ENCODE data around the gene SMPDL3B.

SMPDL3B gene

DNA sequence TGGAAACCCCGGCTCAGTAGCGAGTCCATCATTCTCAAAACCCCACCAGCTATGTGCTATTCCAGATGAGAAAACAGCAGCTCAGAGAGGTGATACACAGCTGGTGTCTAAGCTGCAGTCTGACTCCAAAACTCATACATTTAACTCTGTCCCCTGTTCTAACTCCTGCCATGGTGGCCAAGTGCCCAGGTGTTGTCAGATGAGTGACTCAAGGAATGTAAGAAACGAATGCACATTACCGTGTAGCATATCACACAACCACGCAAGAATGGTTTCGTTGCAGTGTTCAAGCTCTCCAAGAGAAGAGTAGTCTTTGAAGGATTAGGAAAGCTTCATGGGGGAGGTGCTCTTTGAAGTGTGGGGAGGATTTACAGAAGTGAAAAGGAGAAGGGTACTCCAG is 20.3 kb downstream of the SMPDL3B start:
- ATAC-seq (no peak), DNase-seq (no peak)
- H3K4me3 Mint-ChIP-seq = no peak overlapping the region
- H3K4me1 Mint-ChIP-seq = peaks cover 8% of the 10 kb centered on the region
- no peaks in the 10 kb centered on the region for H3K36me3 Mint-ChIP-seq (ENCODE audit: low read depth)
- H3K9me3 Mint-ChIP-seq = no peaks in the 10 kb centered on the region
- H3K27me3 Mint-ChIP-seq = no peaks in the 10 kb centered on the region
- H3K27ac Mint-ChIP-seq = no peak overlapping the region

DNA sequence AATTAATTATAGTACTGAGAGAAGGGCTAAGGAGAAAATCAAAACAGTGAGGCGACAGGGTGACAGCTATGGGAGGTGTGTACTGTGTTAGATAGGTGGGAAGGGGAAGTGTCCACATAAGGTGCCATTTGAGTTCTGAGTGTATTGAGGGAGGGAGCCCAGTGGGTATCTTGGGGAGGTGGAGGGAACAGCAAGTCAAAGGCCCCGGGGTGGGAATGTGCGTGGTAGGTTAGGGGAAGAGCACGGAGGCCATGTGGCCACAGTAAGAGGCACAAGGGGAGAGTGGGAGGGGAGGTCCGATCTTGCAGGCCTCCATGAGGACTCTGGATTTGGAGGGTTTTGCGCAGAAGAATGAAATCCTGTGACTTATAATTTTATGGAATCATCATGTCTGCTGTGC is 22.0 kb downstream of the SMPDL3B start:
- Mint-ChIP-seq H3K4me1 (peaks cover 20% of the 10 kb centered on the region), H3K27ac (no peak overlapping the region), H3K36me3 (ENCODE audit: low read depth) (no peaks in the 10 kb centered on the region), H3K4me3 (no peak overlapping the region), H3K27me3 (no peaks in the 10 kb centered on the region), H3K9me3 (no peaks in the 10 kb centered on the region)
- DNase-seq (no peak), ATAC-seq (no peak)

DNA sequence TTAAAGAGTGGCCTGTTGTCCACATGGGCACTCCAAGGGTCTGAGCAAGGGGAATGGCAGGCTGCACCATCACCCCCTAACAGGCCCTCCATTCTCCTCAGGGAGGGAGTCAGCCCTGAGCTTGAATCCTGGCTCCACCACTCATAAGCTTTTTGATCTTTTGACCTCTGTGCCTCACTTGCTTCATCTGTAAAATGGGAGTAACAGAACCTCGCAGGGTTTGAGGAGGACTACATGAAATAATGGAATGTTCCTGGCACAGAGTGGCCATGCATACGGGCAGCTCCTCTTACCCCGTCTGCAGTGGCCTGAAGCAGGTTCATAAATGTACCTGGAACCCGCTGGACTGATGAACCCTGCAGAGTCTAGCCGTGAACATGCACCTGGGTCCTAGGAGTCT is 22.9 kb downstream of the SMPDL3B start:
- no peaks in the 10 kb centered on the region for H3K9me3 Mint-ChIP-seq
- H3K27me3 Mint-ChIP-seq = no peaks in the 10 kb centered on the region
- ATAC-seq = no peak
- DNase-seq = no peak
- H3K27ac Mint-ChIP-seq = no peak overlapping the region
- peaks cover 21% of the 10 kb centered on the region for H3K4me1 Mint-ChIP-seq
- no peaks in the 10 kb centered on the region for H3K36me3 Mint-ChIP-seq (ENCODE audit: low read depth)
- H3K4me3 Mint-ChIP-seq = no peak overlapping the region

DNA sequence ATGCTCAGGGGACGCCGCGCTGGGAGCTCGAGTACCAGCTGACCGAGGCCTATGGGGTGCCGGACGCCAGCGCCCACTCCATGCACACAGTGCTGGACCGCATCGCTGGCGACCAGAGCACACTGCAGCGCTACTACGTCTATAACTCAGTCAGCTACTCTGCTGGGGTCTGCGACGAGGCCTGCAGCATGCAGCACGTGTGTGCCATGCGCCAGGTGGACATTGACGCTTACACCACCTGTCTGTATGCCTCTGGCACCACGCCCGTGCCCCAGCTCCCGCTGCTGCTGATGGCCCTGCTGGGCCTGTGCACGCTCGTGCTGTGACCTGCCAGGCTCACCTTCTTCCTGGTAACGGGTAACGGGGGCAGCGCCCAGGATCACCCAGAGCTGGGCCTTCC is 23.7 kb downstream of the SMPDL3B start:
- Mint-ChIP-seq H3K36me3 (ENCODE audit: low read depth) (no peaks in the 10 kb centered on the region), H3K4me1 (peaks cover 21% of the 10 kb centered on the region), H3K27ac (no peak overlapping the region), H3K9me3 (no peaks in the 10 kb centered on the region), H3K4me3 (no peak overlapping the region), H3K27me3 (no peaks in the 10 kb centered on the region)
- ATAC-seq (no peak), DNase-seq (no peak)

DNA sequence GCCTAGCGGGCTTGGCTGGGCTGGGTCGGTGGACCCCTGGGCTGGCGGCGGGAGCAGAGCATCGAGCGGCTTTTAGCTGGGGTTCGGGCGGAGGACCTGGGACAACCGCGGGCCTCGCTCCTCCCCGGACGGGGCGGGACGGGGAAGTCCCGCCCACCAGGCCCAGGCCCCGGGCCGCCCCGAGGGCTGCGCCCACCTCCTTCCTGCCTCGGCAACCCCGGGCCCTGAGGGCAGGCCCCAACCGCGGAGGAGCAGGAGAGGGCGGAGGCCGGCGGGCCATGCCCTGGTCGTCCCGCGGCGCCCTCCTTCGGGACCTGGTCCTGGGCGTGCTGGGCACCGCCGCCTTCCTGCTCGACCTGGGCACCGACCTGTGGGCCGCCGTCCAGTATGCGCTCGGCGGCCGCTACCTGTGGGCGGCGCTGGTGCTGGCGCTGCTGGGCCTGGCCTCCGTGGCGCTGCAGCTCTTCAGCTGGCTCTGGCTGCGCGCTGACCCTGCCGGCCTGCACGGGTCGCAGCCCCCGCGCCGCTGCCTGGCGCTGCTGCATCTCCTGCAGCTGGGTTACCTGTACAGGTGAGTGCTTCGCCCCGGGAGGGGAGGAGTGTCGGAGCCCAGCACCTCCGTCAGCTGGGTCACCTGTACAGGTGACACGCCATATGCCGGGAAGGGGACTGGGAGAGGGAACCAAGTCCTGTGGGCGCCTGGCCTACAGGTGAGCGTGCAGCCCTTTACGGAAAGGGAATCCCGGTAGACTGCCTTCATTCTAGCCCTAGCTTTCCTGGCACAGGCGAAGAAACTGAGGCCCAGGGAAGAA is 25.2 kb downstream of the SMPDL3B start, which contains the start of gene XKR8:
Gene XKR8 (plus strand): TSS at position 182 of the 812 bp plus-strand sequence. CDS start 97 bp downstream, at position 279.
- no peaks in the 10 kb centered on the region for H3K9me3 Mint-ChIP-seq
- DNase-seq (peak; percentile 83), ATAC-seq (peak; percentile 98)
- H3K4me3 Mint-ChIP-seq = peak within 1 kb of the TSS; percentile 78
- H3K27ac Mint-ChIP-seq = peak within 1 kb of the TSS; percentile 72
- peaks cover 21% of the 10 kb centered on the region for H3K4me1 Mint-ChIP-seq
- no peaks in the 10 kb centered on the region for H3K27me3 Mint-ChIP-seq
- H3K36me3 Mint-ChIP-seq (ENCODE audit: low read depth) = no peaks in the 10 kb centered on the region

DNA sequence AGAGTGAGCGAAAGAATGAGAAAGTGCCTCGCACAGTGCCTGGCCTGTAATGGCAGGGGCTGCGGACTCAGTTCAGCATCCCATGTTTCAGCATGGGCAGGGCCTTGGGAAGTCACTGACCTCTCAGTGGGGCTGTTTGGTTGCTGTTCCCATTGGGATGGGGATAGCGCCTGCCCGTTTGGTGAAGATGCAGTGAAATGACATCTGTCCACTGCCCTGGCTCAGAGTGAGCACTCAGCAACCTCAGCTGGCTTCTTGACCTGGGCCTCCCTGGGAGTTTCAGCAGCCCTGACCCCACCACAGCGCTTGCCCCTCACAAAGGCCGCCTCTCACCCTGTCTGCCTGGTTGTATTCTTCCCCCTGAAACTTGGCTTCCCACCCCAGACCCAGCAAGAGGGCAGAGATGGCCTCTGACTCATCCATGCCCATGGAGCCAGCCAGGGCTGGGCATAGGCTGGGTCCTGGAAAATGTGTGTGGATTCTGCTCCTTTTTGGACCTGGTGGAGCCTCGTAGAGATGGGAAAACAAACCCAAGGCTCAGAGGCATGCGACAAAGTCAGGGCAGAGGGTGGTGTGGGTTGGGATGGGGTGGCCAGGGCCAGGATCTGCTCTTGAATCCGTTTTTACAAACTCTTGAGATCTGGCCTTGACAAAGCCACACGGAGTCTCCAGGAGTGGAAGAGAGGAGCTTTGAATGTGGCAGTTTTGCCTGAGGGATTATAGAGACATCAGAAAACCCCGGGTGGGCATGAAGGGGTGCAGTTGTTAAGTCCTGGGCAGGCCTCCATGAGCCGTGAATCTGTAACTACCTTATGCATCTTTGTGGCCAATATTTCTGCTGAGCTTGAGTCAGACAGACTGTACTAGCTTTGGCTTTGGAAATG is 26.2 kb downstream of the SMPDL3B start:
- DNase-seq (no peak), ATAC-seq (no peak)
- Mint-ChIP-seq H3K4me1 (peaks cover 21% of the 10 kb centered on the region), H3K9me3 (no peaks in the 10 kb centered on the region), H3K27me3 (no peaks in the 10 kb centered on the region), H3K4me3 (peak overlapping the region; percentile 58), H3K36me3 (ENCODE audit: low read depth) (no peaks in the 10 kb centered on the region), H3K27ac (no peak overlapping the region)

DNA sequence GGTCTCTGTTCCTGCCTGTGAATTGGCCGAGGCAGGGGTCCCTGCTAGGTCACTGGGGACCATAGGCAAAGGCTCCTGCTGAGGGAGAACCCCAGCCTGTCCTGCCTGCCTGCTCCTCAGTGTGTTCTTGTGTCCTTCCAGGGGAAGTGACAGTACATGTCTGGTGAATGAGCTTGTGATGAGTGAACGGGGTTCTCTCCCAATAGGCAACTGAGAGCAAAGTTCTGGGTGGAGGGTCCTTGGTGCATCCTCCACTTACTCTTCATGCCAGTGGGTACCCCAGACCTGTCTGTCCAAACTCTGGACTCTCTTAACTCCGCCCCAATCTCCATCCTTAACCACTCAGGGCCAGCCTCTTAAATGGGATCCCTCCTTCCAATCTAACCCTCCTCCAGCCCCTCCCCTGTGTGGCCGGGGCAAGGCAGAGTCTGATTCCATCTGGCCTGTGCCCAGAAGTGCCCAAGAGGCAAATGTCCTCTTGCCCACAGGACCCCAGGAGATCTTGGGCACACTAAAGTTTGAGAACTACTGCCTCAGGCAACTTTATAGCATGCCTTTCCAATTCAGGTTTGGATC is 26.9 kb downstream of the SMPDL3B start:
- Mint-ChIP-seq H3K4me3 (peak overlapping the region; percentile 58), H3K27ac (no peak overlapping the region), H3K9me3 (no peaks in the 10 kb centered on the region), H3K36me3 (ENCODE audit: low read depth) (peaks cover 3% of the 10 kb centered on the region), H3K27me3 (no peaks in the 10 kb centered on the region), H3K4me1 (peaks cover 21% of the 10 kb centered on the region)
- ATAC-seq (no peak), DNase-seq (no peak)

DNA sequence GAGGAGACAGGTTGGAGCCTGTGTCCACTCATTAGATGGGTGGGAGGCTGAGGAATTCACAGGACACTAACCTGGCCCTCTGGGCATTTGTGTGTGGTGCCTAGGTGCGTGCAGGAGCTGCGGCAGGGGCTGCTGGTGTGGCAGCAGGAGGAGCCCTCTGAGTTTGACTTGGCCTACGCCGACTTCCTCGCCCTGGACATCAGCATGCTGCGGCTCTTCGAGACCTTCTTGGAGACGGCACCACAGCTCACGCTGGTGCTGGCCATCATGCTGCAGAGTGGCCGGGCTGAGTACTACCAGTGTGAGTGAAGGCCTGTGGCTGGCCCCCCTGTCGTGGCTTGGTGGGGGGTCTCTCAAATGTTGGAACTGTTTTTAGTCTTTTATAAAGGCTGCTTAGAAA is 28.6 kb downstream of the SMPDL3B start:
- DNase-seq = no peak
- Mint-ChIP-seq H3K9me3 (no peaks in the 10 kb centered on the region), H3K27me3 (no peaks in the 10 kb centered on the region), H3K36me3 (ENCODE audit: low read depth) (peaks cover 6% of the 10 kb centered on the region), H3K4me1 (peaks cover 30% of the 10 kb centered on the region), H3K27ac (no peak overlapping the region), H3K4me3 (no peak overlapping the region)
- no peak for ATAC-seq

DNA sequence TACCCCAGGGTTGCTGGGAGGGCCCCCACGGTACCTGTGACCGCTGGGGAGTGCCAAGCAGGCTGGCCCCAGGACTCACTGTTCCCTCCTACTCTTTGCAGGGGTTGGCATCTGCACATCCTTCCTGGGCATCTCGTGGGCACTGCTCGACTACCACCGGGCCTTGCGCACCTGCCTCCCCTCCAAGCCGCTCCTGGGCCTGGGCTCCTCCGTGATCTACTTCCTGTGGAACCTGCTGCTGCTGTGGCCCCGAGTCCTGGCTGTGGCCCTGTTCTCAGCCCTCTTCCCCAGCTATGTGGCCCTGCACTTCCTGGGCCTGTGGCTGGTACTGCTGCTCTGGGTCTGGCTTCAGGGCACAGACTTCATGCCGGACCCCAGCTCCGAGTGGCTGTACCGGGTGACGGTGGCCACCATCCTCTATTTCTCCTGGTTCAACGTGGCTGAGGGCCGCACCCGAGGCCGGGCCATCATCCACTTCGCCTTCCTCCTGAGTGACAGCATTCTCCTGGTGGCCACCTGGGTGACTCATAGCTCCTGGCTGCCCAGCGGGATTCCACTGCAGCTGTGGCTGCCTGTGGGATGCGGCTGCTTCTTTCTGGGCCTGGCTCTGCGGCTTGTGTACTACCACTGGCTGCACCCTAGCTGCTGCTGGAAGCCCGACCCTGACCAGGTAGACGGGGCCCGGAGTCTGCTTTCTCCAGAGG is 31.8 kb downstream of the SMPDL3B start:
- ATAC-seq (no peak), DNase-seq (no peak)
- Mint-ChIP-seq H3K36me3 (ENCODE audit: low read depth) (peaks cover 6% of the 10 kb centered on the region), H3K27me3 (no peaks in the 10 kb centered on the region), H3K27ac (peak overlapping the region; percentile 26), H3K9me3 (no peaks in the 10 kb centered on the region), H3K4me3 (no peak overlapping the region), H3K4me1 (peaks cover 24% of the 10 kb centered on the region)

DNA sequence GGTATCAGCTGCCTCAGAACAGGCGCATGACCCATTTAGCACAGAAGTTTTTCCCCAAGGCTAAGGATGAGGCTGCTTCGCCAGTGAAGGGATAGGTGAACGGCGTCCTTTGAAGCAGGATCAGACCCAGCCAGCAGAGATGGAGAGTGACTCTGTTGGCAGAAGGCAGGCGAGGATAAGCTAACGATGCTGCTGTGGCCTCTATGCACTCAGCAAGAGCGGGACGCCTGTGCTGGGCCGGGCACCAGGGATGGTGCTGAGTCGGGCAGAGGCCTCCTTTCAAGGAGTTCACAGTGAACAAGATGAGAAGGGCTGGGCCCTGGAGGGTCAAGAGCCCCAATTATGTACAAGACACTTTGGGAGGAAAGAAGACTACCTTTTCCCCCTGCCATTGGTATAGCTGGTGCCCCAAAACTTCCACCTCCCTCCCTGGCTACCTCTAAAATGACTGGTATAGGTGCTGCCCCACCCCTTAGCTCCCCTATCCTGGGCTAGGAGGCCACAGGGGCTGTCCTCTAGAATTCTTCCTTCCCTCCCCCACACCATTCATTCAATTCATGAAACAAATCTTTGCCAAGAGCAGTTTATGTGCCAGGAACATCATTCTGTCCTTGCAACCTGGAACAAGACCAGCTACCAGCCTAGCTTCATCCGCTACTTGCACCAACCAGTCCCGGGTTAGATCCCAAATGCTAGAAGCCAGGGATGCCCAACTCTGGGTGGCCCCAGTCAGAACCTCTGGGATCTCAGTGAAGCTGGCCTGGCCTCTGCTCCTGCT is 32.5 kb downstream of the SMPDL3B start:
- Mint-ChIP-seq H3K27ac (peak overlapping the region; percentile 71), H3K27me3 (no peaks in the 10 kb centered on the region), H3K4me1 (peaks cover 21% of the 10 kb centered on the region), H3K4me3 (no peak overlapping the region), H3K9me3 (no peaks in the 10 kb centered on the region), H3K36me3 (ENCODE audit: low read depth) (peaks cover 6% of the 10 kb centered on the region)
- ATAC-seq = no peak
- no peak for DNase-seq

DNA sequence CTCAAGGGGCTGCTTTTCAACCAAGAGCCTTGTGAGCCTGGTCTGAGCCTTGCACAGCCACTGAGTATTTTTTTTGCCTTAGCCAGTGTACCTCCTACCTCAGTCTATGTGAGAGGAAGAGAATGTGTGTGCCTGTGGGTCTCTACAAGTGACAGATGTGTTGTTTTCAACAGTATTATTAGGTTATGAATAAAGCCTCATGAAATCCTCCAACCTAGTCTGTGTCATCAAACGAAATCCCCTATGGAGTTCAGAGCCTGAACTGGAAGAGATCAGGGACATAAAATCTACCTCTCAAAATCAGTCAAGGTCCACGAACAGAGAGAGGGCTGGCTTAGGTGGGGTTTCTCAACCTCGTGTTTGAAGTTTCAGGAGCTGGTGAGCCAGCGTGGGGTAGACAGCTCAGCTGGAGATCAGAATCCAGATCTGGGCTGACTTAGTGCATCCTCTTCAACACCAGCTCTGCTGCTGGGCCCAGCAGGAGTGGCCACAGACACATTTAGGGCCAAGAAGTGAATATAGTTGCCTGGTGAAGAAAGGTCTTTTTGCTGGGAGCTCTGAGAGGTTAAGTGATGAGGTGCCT is 33.2 kb downstream of the SMPDL3B start:
- DNase-seq = no peak
- peaks cover 6% of the 10 kb centered on the region for H3K36me3 Mint-ChIP-seq (ENCODE audit: low read depth)
- H3K27me3 Mint-ChIP-seq = no peaks in the 10 kb centered on the region
- no peak overlapping the region for H3K4me3 Mint-ChIP-seq
- H3K9me3 Mint-ChIP-seq = no peaks in the 10 kb centered on the region
- peak overlapping the region; percentile 71 for H3K27ac Mint-ChIP-seq
- peaks cover 21% of the 10 kb centered on the region for H3K4me1 Mint-ChIP-seq
- ATAC-seq = no peak

DNA sequence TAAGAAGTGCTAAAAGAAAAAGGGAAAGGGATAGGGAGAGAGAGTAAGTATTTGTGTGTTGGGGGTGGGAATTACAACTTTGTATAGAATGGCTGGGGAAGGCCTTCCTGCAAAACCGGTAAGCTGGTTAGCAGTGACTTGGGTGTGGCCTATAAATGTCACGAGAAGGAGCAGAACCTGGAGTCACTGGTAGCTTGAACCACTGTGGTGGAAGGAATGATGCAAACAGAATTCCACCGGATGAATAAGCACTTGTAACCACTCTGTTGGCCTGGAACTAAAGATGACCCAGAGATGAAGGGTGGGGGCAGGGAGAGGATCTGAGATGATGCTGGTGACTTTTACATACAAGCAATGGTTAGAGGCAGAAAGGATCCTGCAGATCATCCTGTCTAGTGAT is 33.9 kb downstream of the SMPDL3B start:
- Mint-ChIP-seq H3K36me3 (ENCODE audit: low read depth) (peaks cover 6% of the 10 kb centered on the region), H3K9me3 (no peaks in the 10 kb centered on the region), H3K4me1 (peaks cover 21% of the 10 kb centered on the region), H3K27me3 (no peaks in the 10 kb centered on the region), H3K27ac (peak overlapping the region; percentile 71), H3K4me3 (no peak overlapping the region)
- DNase-seq (peak; percentile 23), ATAC-seq (peak; percentile 76)

DNA sequence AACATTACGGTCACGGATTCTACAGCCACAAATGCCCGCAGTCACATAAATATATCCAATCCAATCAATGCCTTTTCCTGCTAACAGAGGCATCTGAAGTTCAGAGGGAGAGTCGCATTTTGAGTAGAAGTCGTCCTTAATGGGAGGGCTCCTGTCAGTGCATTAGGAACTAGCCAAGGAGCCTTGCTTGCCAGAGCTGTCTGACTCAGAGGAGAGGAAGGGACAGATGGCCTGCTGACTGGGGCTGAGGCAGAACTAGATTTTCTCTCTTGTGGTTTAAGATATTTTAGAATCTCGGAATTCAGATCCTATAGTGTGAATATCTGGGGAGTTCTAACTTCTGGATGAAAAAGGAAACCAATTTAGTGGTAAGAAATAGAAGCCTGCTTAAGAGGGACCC is 35.6 kb downstream of the SMPDL3B start:
- DNase-seq (no peak), ATAC-seq (no peak)
- H3K4me1 Mint-ChIP-seq = peaks cover 21% of the 10 kb centered on the region
- no peaks in the 10 kb centered on the region for H3K27me3 Mint-ChIP-seq
- H3K36me3 Mint-ChIP-seq (ENCODE audit: low read depth) = peaks cover 6% of the 10 kb centered on the region
- no peaks in the 10 kb centered on the region for H3K9me3 Mint-ChIP-seq
- no peak overlapping the region for H3K4me3 Mint-ChIP-seq
- peak overlapping the region; percentile 37 for H3K27ac Mint-ChIP-seq

Data from activated naive CD8-positive, alpha-beta T cell treated with anti-CD3 and anti-CD28 coated beads, Interleukin-2, amount 50 U/mL, for 24 hours (primary cell).